ENCODE measurements around the gene HOXA9.
A peak's percentile ranks its signal among the peaks of the same experiment; 100 is the strongest.

The HOXA9 gene

GRCh38 chr7:27183682-27184336 lies 18.5 kb upstream of the HOXA9 start:
- no peak overlapping the region for H2AK5ac ChIP-seq (ENCODE audit: low read length, severe bottlenecking)
- H2AFZ ChIP-seq (ENCODE audit: low read depth, low read length): no peak overlapping the region
- peak overlapping the region in 1 of 2 experiments; percentile 78 for H2BK12ac ChIP-seq (ENCODE audit: low read length in 2 of 2)
- H2BK120ac ChIP-seq (ENCODE audit: low read depth, low read length): peak overlapping the region; percentile 43
- no peak overlapping the region for H3K23ac ChIP-seq (ENCODE audit: low read length in 2 of 2)
- H4K8ac ChIP-seq (ENCODE audit: low read length): peak overlapping the region; percentile 46
- H3K4me1 ChIP-seq (ENCODE audit: control insufficient read depth, insufficient read depth, low read depth, low read length): peaks cover 18% of the 10 kb centered on the region
- no peak overlapping the region for H3K14ac ChIP-seq (ENCODE audit: low read length in 2 of 2)
- H3K18ac ChIP-seq (ENCODE audit: low read depth in 1 of 2, low read length in 2 of 2): no peak overlapping the region
- H3K4me3 ChIP-seq (ENCODE audit: insufficient read depth in 1 of 2, low read depth in 1 of 2, low read length in 2 of 2): peak overlapping the region; percentile 79 to 84
- H3K27me3 ChIP-seq (ENCODE audit: control insufficient read depth in 1 of 2, insufficient read depth in 1 of 2, low read length in 2 of 2): peaks cover 0 to 8% of the 10 kb centered on the region in 2 experiments
- no peaks in the 10 kb centered on the region for H3K9me3 ChIP-seq (ENCODE audit: control insufficient read depth, low read length)
- H3K79me1 ChIP-seq (replicated peaks; ENCODE audit: low read length, poor library complexity, severe bottlenecking): no peaks in the 10 kb centered on the region
- peak overlapping the region; percentile 75 for H2BK5ac ChIP-seq (ENCODE audit: low read depth, low read length, poor library complexity, severe bottlenecking)
- H3K9ac ChIP-seq (ENCODE audit: low read length): peak overlapping the region; percentile 94
- H2BK15ac ChIP-seq (ENCODE audit: low read depth, poor library complexity, severe bottlenecking): no peak overlapping the region
- peaks cover 6 to 13% of the 10 kb centered on the region in 2 experiments for H3K36me3 ChIP-seq (ENCODE audit: control insufficient read depth in 1 of 2, insufficient read depth in 2 of 2, low read depth in 1 of 2, low read length in 2 of 2)
- H3K27ac ChIP-seq (ENCODE audit: low read length, poor library complexity, severe bottlenecking): peak overlapping the region; percentile 70
- no peak overlapping the region for H3K4ac ChIP-seq (ENCODE audit: low read depth in 1 of 2, low read length in 2 of 2)
- peak overlapping the region; percentile 88 for H3K4me2 ChIP-seq (ENCODE audit: low read length, poor library complexity, severe bottlenecking)
- H4K91ac ChIP-seq (ENCODE audit: low read length): no peak overlapping the region
- peak; percentile 55 for DNase-seq
- WGBS: under 1% methylated on average over 28 of the region's 30 CpGs

- peak overlapping the region; percentile 40 for H2AK5ac ChIP-seq (ENCODE audit: low read length, severe bottlenecking)
- H3K9ac ChIP-seq (ENCODE audit: low read length): peak overlapping the region; percentile 94
- H3K4ac ChIP-seq (ENCODE audit: low read depth in 1 of 2, low read length in 2 of 2): no peak overlapping the region
- peak overlapping the region in 1 of 2 experiments; percentile 78 for H2BK12ac ChIP-seq (ENCODE audit: low read length in 2 of 2)
- peak overlapping the region; percentile 58 for H4K91ac ChIP-seq (ENCODE audit: low read length)
- no peaks in the 10 kb centered on the region for H3K79me1 ChIP-seq (replicated peaks; ENCODE audit: low read length, poor library complexity, severe bottlenecking)
- peaks cover 6 to 13% of the 10 kb centered on the region in 2 experiments for H3K36me3 ChIP-seq (ENCODE audit: control insufficient read depth in 1 of 2, insufficient read depth in 2 of 2, low read depth in 1 of 2, low read length in 2 of 2)
- H3K18ac ChIP-seq (ENCODE audit: low read depth in 1 of 2, low read length in 2 of 2): no peak overlapping the region
- no peak for DNase-seq
- H3K27ac ChIP-seq (ENCODE audit: low read length, poor library complexity, severe bottlenecking): peak overlapping the region; percentile 70
- peaks cover 18% of the 10 kb centered on the region for H3K4me1 ChIP-seq (ENCODE audit: control insufficient read depth, insufficient read depth, low read depth, low read length)
- H2BK15ac ChIP-seq (ENCODE audit: low read depth, poor library complexity, severe bottlenecking): no peak overlapping the region
- H2AFZ ChIP-seq (ENCODE audit: low read depth, low read length): no peak overlapping the region
- H3K27me3 ChIP-seq (ENCODE audit: control insufficient read depth in 1 of 2, insufficient read depth in 1 of 2, low read length in 2 of 2): peaks cover 0 to under 1% of the 10 kb centered on the region in 2 experiments
- H3K23ac ChIP-seq (ENCODE audit: low read length in 2 of 2): no peak overlapping the region
- peak overlapping the region; percentile 43 for H2BK120ac ChIP-seq (ENCODE audit: low read depth, low read length)
- peak overlapping the region; percentile 46 for H4K8ac ChIP-seq (ENCODE audit: low read length)
- WGBS: 7% methylated on average over 30 of the region's 39 CpGs
- no peak overlapping the region for H3K14ac ChIP-seq (ENCODE audit: low read length in 2 of 2)
- peak overlapping the region; percentile 57 for H2BK5ac ChIP-seq (ENCODE audit: low read depth, low read length, poor library complexity, severe bottlenecking)
- H3K9me3 ChIP-seq (ENCODE audit: control insufficient read depth, low read length): no peaks in the 10 kb centered on the region
- peak overlapping the region; percentile 88 for H3K4me2 ChIP-seq (ENCODE audit: low read length, poor library complexity, severe bottlenecking)
- H3K4me3 ChIP-seq (ENCODE audit: insufficient read depth in 1 of 2, low read depth in 1 of 2, low read length in 2 of 2): peak overlapping the region; percentile 68 to 84
Measured at GRCh38 chr7:27182861-27183681, 17.7 kb upstream of the HOXA9 start.

- Histone ChIP-seq H4K91ac (ENCODE audit: low read length) (no peak overlapping the region), H3K27ac (ENCODE audit: low read length, poor library complexity, severe bottlenecking) (peak overlapping the region; percentile 70), H3K14ac (ENCODE audit: low read length in 2 of 2) (no peak overlapping the region), H3K4ac (ENCODE audit: low read depth in 1 of 2, low read length in 2 of 2) (no peak overlapping the region), H3K36me3 (ENCODE audit: control insufficient read depth in 1 of 2, insufficient read depth in 2 of 2, low read depth in 1 of 2, low read length in 2 of 2) (peaks cover 6 to 14% of the 10 kb centered on the region in 2 experiments), H2BK15ac (ENCODE audit: low read depth, poor library complexity, severe bottlenecking) (no peak overlapping the region), H3K4me1 (ENCODE audit: control insufficient read depth, insufficient read depth, low read depth, low read length) (peaks cover 18% of the 10 kb centered on the region), H3K9me3 (ENCODE audit: control insufficient read depth, low read length) (no peaks in the 10 kb centered on the region), H3K27me3 (ENCODE audit: control insufficient read depth in 1 of 2, insufficient read depth in 1 of 2, low read length in 2 of 2) (no peaks in the 10 kb centered on the region), H3K18ac (ENCODE audit: low read depth in 1 of 2, low read length in 2 of 2) (no peak overlapping the region), H4K8ac (ENCODE audit: low read length) (no peak overlapping the region), H3K9ac (ENCODE audit: low read length) (peak overlapping the region; percentile 94), H2AK5ac (ENCODE audit: low read length, severe bottlenecking) (no peak overlapping the region), H3K79me1 (replicated peaks; ENCODE audit: low read length, poor library complexity, severe bottlenecking) (no peaks in the 10 kb centered on the region), H2BK5ac (ENCODE audit: low read depth, low read length, poor library complexity, severe bottlenecking) (peak overlapping the region; percentile 57), H3K4me2 (ENCODE audit: low read length, poor library complexity, severe bottlenecking) (peak overlapping the region; percentile 88), H2AFZ (ENCODE audit: low read depth, low read length) (no peak overlapping the region), H3K23ac (ENCODE audit: low read length in 2 of 2) (no peak overlapping the region), H2BK12ac (ENCODE audit: low read length in 2 of 2) (no peak overlapping the region), H2BK120ac (ENCODE audit: low read depth, low read length) (no peak overlapping the region), H3K4me3 (ENCODE audit: insufficient read depth in 1 of 2, low read depth in 1 of 2, low read length in 2 of 2) (peak overlapping the region; percentile 2 to 84)
- WGBS: 50% methylated on average over 1 of the region's 4 CpGs
- DNase-seq: no peak
Measured at GRCh38 chr7:27182285-27182841, 17.0 kb upstream of the HOXA9 start.

GRCh38 chr7:27181795-27182275 lies 16.5 kb upstream of the HOXA9 start:
- H3K27me3 ChIP-seq (ENCODE audit: control insufficient read depth in 1 of 2, insufficient read depth in 1 of 2, low read length in 2 of 2): no peaks in the 10 kb centered on the region
- WGBS: 64% methylated on average over 4 of the region's 4 CpGs
- H4K91ac ChIP-seq (ENCODE audit: low read length): no peak overlapping the region
- no peak for DNase-seq
- peak overlapping the region; percentile 39 for H3K27ac ChIP-seq (ENCODE audit: low read length, poor library complexity, severe bottlenecking)
- H3K23ac ChIP-seq (ENCODE audit: low read length in 2 of 2): peak overlapping the region in 1 of 2 experiments; percentile 23
- H3K9me3 ChIP-seq (ENCODE audit: control insufficient read depth, low read length): no peaks in the 10 kb centered on the region
- no peak overlapping the region for H3K4ac ChIP-seq (ENCODE audit: low read depth in 1 of 2, low read length in 2 of 2)
- H2BK5ac ChIP-seq (ENCODE audit: low read depth, low read length, poor library complexity, severe bottlenecking): no peak overlapping the region
- no peak overlapping the region for H2AFZ ChIP-seq (ENCODE audit: low read depth, low read length)
- peaks cover 18% of the 10 kb centered on the region for H3K4me1 ChIP-seq (ENCODE audit: control insufficient read depth, insufficient read depth, low read depth, low read length)
- peak overlapping the region; percentile 94 for H3K9ac ChIP-seq (ENCODE audit: low read length)
- no peak overlapping the region for H2BK120ac ChIP-seq (ENCODE audit: low read depth, low read length)
- H2BK15ac ChIP-seq (ENCODE audit: low read depth, poor library complexity, severe bottlenecking): no peak overlapping the region
- H3K14ac ChIP-seq (ENCODE audit: low read length in 2 of 2): no peak overlapping the region
- H2AK5ac ChIP-seq (ENCODE audit: low read length, severe bottlenecking): peak overlapping the region; percentile 10
- H3K4me3 ChIP-seq (ENCODE audit: insufficient read depth in 1 of 2, low read depth in 1 of 2, low read length in 2 of 2): no peak overlapping the region
- peak overlapping the region; percentile 49 for H3K4me2 ChIP-seq (ENCODE audit: low read length, poor library complexity, severe bottlenecking)
- no peaks in the 10 kb centered on the region for H3K79me1 ChIP-seq (replicated peaks; ENCODE audit: low read length, poor library complexity, severe bottlenecking)
- H3K18ac ChIP-seq (ENCODE audit: low read depth in 1 of 2, low read length in 2 of 2): no peak overlapping the region
- no peak overlapping the region for H4K8ac ChIP-seq (ENCODE audit: low read length)
- peaks cover 6 to 19% of the 10 kb centered on the region in 2 experiments for H3K36me3 ChIP-seq (ENCODE audit: control insufficient read depth in 1 of 2, insufficient read depth in 2 of 2, low read depth in 1 of 2, low read length in 2 of 2)
- H2BK12ac ChIP-seq (ENCODE audit: low read length in 2 of 2): no peak overlapping the region
